Fibroblast of mammary gland (primary cell): Measurements from ENCODE around the gene ANKRD11.
"Not testable (repeated sequence)": the region's sequence is repeated elsewhere in the genome, so short reads cannot be mapped to it uniquely, and the experiment has no call there.

ENCODE experiments used
- DNase-seq: peaks from one replicate; pipeline ENCODE4 v3.0.0-alpha.2; 2010; ENCODE audit warnings: low read depth
- H3K4me3 ChIP-seq: 2 replicates; pipeline ENCODE4 v1.5.1; 2011; ENCODE audit warnings: low read depth, mild to moderate bottlenecking, low read length, moderate library complexity; ENCODE audit not compliant: control insufficient read depth
- TF ChIP-seq, protein P1 (sequence below): conservative IDR thresholded peaks from 2 replicates; pipeline ENCODE4 v1.5.1; 2011; ENCODE audit warnings: low read depth, low read length, inconsistent platforms; ENCODE audit not compliant: control insufficient read depth, insufficient read depth

The ANKRD11 gene

DNA sequence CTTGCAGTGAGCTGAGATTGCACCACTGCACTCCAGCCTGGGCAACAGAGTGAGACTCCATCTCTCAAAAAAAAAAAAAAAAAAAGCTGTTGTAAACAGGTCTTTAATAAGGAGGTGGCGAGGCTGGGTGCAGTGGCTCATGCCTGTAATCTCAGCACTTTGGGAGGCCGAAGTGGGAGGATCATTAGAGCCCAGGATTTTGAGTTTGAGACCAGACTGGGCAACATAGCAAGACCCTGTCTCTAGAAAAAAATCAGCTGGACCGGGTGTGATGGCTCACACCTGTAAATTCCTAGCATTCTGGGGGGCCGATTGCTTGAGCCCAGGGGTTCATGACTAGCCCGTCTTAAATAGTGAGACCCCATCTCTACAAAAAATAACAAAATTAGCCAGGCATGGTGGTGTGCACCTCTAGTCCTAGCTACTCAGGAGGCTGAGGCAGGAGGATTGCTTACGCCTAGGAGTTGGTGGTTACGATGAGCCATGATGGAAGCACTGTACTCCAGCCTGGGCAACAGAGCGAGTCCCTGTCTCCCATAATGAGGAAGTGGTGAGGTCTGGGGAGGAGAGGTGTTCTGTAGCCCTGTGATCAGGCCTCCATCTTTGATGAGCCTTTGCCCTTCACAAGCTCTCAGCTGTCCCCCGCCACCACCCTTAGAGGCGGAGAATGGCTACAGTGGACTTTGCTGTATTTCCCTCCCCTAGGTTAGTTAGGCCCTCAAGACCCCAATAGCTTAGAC lies 236.6 kb downstream of the ANKRD11 start:
- TF ChIP-seq, protein P1, sequence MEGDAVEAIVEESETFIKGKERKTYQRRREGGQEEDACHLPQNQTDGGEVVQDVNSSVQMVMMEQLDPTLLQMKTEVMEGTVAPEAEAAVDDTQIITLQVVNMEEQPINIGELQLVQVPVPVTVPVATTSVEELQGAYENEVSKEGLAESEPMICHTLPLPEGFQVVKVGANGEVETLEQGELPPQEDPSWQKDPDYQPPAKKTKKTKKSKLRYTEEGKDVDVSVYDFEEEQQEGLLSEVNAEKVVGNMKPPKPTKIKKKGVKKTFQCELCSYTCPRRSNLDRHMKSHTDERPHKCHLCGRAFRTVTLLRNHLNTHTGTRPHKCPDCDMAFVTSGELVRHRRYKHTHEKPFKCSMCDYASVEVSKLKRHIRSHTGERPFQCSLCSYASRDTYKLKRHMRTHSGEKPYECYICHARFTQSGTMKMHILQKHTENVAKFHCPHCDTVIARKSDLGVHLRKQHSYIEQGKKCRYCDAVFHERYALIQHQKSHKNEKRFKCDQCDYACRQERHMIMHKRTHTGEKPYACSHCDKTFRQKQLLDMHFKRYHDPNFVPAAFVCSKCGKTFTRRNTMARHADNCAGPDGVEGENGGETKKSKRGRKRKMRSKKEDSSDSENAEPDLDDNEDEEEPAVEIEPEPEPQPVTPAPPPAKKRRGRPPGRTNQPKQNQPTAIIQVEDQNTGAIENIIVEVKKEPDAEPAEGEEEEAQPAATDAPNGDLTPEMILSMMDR, result no peak
- no peak overlapping the region for H3K4me3 ChIP-seq
- DNase-seq, result no peak

DNA sequence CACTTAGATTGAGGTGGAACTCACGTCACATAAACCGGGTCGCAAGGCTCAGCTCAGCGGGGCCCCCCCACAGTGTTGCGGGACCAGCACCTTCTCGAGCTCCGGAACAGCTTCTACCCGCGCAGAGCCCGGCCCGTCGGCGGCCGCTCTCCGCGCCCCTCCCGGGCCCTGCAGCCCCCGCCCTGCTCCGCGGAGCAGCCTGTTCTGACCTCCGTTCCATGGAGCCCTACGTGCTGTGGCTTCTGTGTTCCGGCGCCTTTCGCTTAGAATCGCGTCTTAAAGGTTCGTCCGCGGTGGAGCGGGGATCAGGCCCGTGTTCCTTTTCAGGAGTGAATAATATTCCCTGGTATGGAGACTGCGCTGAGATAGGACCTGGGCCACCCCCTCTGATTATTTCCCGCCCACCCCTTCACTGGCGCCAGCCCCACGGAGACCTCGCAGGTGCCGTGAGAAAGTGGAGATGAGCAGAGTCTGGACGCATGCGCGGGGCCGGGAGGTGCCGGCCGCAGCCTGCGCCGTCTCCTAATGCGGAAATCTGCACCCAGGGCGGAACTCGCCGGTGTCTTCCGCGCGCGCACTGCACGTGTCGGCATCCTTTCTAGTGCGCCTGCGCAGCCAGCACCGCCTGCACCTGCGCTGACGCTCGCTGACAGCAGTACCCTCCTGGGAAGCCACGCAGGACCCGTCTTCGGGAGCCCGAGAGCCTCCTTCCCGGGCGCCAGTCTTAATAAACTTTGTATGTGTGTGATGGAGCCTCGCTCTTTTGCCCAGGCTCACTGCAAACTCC lies 242.0 kb downstream of the ANKRD11 start:
- H3K4me3 ChIP-seq, result no peak overlapping the region
- TF ChIP-seq, protein P1, result no peak
- DNase-seq, result no peak

DNA sequence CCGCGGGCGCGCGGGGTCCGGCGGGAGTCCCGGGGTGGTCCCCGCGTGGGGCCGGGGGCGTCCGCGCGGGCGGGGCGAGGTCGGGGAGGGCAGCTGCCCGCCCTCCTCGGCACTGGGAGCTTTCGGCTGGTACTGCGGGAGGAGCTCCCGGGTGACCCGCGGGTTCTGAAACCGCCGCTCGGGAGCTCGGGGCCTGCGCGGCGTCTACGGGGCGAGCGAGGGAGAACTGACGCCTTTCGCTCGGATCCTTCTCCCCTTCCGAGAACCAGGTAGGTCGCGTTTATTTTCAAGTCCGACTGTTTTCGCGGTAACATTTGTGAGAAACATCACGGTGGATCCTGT lies 242.7 kb downstream of the ANKRD11 start:
- peak overlapping the region; percentile 33 for H3K4me3 ChIP-seq
- not testable (repeated sequence) for DNase-seq

DNA sequence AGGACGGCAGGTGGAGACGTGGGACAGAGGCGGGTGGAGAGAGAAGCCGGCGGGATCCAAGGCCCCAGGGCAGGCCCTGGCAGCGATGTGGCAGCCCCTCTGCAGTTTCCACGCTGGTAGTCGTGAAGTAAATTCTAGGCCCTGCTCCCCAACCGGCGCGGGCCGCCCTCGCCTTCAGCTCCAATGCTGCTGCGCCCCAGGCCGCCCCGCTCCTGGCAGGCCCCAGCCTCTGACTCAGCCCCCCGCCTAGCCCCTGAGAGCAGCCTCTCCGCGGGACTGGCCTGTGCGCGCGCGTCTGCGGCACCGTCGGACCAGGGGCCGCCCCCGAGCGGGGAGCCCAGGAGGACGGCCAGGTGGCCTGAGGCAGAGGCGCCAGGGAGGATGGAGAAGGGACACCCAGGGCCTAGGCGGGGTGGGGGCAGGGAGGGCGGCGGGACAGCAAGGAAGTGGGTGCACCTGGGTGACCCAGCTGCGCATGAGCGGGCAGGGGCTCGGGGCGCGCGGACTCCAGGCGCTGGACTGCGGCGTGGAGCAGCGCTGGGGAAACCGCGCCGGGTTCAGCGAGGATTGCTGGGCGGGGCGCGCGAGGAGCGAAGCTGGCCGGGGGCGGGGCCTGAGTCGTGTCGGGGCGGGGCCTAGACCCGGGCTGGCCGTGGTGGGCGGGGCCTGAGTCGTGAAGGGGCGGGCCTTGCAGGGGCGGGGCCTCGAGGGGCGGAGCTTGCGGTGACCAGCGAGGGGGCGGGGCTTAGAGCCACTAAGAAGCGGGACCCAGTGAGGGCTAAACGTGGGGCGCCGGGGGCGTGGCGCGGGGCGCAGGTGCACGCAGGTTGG lies 243.2 kb downstream of the ANKRD11 start:
- TF ChIP-seq, protein P1, result no peak
- H3K4me3 ChIP-seq, result peak overlapping the region; percentile 40
- DNase-seq, result peak; percentile 74

DNA sequence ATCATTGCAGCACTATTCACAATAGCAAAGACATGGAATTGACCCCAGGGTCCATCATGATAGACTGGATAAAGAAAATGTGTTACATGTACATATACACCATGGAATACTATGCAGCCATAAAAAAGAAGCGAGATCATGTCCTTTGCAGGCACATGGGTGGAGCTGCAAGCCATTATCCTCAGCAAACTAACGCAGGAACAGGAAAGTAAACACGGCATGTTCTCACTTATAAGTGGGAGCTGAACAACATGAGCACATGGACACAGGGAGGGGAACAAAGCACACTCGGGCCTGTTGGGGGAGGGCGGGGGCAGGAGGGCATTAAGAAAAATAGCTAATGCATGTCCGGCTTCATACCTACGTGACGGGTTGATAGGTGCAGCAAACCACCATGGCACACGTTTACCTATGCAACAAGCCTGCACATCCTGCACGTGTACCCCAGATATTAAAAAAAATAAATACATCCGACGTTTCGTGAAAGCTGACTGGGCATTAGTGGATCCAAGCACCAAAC lies 243.9 kb downstream of the ANKRD11 start:
- H3K4me3 ChIP-seq, result peak overlapping the region; percentile 40
- TF ChIP-seq, protein P1, result no peak
- DNase-seq, result no peak

DNA sequence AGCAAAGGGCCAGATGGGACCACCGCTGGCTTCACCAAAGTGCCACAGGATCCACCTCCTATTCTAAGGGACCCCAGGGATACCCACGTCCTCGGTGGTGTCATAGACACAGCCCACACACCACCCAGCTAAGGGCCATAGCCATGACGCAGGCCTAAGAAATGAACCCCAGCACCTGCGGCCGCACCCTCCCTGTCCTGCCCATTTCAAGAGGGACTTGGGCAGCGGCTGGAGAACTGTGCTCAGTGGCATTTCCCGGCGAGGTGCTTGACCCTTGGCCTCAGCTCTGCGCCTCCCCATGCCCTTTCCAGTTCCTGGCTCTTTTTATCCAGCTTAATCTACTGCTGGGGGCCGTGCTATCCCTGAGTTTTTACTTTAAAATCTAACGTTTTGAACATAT lies 245.6 kb downstream of the ANKRD11 start:
- no peak overlapping the region for H3K4me3 ChIP-seq
- no peak for DNase-seq

DNA sequence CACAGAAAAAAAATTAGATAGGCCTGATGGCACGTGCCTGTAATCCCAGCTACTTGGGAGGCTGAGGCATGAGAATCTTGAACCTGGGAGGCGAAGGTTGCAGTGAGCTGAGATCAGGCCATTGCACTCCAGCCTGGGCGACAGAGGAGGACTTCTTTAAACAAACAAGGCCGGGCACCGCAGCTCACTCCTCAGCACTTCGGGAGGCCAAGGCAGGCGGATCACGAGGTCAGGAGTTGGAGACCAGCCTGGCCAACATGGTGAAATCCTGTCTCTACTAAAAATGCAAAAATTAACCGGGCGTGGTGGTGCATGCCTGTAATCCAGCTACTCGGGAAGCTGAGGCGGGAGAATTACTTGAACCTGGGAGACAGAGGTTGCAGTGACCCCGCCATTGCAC lies 246.1 kb downstream of the ANKRD11 start:
- not testable (repeated sequence) for DNase-seq, H3K4me3 ChIP-seq

More for the DNA sequence above, 245.6 kb downstream of the ANKRD11 start:
- TF ChIP-seq, protein P1, result no peak
